HepG2 (cell line): Measurements from ENCODE around the gene PEPD. TPM values are rescaled to one million over a fixed set of nuclear protein-coding genes. Genes with fewer than 3 reads are reported as not detected.
A peak's percentile ranks its signal among the peaks of the same experiment; 100 is the strongest.

ENCODE experiments used
- ATAC-seq: fragments of 200-7000 bp; cut with Tn5 transposase; 3 replicates; pipeline ENCODE4 v1.9.1; 2020; ENCODE audit warnings: mild to moderate bottlenecking, moderate library complexity
- BruUV-seq: library from RNA; stranded (reverse); fragments of 400-500 nt; replicated peaks from 2 replicates; lab custom pipeline; 2021; lab: Mats Ljungman, UMichigan
- CTCF ChIA-PET: fragments of 300-600 bp; formaldehyde crosslinking; extraction: SDS; loops from one replicate; lab custom pipeline; 2021; ENCODE audit warnings: low total read pairs, inconsistent platforms, low intra/inter-chr PET ratio; lab: Yijun Ruan, JAX
- POLR2A ChIA-PET: fragments of 350-600 bp; sonication (Branson Sonifier 250); formaldehyde crosslinking; loops from one replicate; lab custom pipeline; 2020; ENCODE audit warnings: antibody characterized with exemption, inconsistent platforms; lab: Yijun Ruan, JAX
- DNase-seq: peaks from one replicate; pipeline ENCODE4 v3.0.0-alpha.2; 2015; ENCODE audit warnings: low spot score
- FAIRE-seq: peaks from 3 replicates; lab custom pipeline; 2011; peaks lifted over from hg19 to GRCh38; lab: Jason Lieb, UNC
- H2AFZ ChIP-seq: one replicate; pipeline ENCODE4 v1.6.1; 2011; ENCODE audit warnings: low read length, inconsistent platforms
- H3K27ac ChIP-seq: fragments of 300-600 bp; 3 replicates; pipeline ENCODE4 v1.8.0; 2011; ENCODE audit warnings: mixed run types, mild to moderate bottlenecking, mixed read lengths, low read length, inconsistent platforms; ENCODE audit not compliant: insufficient read depth; ENCODE audit errors: extremely low read length
- H3K27me3 ChIP-seq, 2 experiments: fragments of 200-600 bp in 1 of 2; 2 replicates in 1 of 2; 3 replicates in 1 of 2; pipeline versions ENCODE4 v1.6.0 to v1.8.0; 2011; ENCODE audit warnings: low read length in 2 of 2, mild to moderate bottlenecking in 2 of 2, moderate library complexity in 2 of 2, inconsistent platforms in 1 of 2; ENCODE audit not compliant: insufficient read depth in 2 of 2, control insufficient read depth in 1 of 2
- H3K36me3 ChIP-seq, 2 experiments: fragments of 200-600 bp in 1 of 2; replicated peaks in 1 of 2; 2 replicates in 1 of 2; 3 replicates in 1 of 2; pipeline versions ENCODE4 v1.5.1 to v1.8.0; 2011; ENCODE audit warnings: low read length in 2 of 2, inconsistent platforms in 1 of 2; ENCODE audit not compliant: insufficient read depth in 2 of 2, control insufficient read depth in 1 of 2
- H3K4me1 ChIP-seq: 2 replicates; pipeline ENCODE4 v1.5.1; 2012; ENCODE audit warnings: low read length, inconsistent platforms; ENCODE audit not compliant: insufficient read depth
- H3K4me2 ChIP-seq: 2 replicates; pipeline ENCODE4 v1.6.0; 2011; ENCODE audit warnings: low read depth, low read length, inconsistent platforms
- H3K4me3 ChIP-seq, 3 experiments: fragments of 200-600 bp in 1 of 3; sonication (generic), shearing (Covaris generic) in 1 of 3; replicated peaks in 1 of 3; 2 replicates each; pipeline ENCODE4 v1.5.1; 2011 to 2016; ENCODE audit warnings: low read length in 3 of 3, inconsistent platforms in 2 of 3, low read depth in 2 of 3, mild to moderate bottlenecking in 2 of 3, control low read depth in 1 of 3, mixed read lengths in 1 of 3; ENCODE audit not compliant: insufficient read depth in 1 of 3
- H3K79me2 ChIP-seq: one replicate; pipeline ENCODE4 v1.6.1; 2011; ENCODE audit warnings: low read length, inconsistent platforms; ENCODE audit not compliant: insufficient read depth
- H3K9ac ChIP-seq: 2 replicates; pipeline ENCODE4 v1.6.0; 2011; ENCODE audit warnings: mild to moderate bottlenecking, low read depth, low read length, inconsistent platforms; ENCODE audit not compliant: insufficient read depth
- H3K9me3 ChIP-seq: 2 replicates; pipeline ENCODE4 v1.5.1; 2012; ENCODE audit warnings: mild to moderate bottlenecking, low read length
- H4K20me1 ChIP-seq: 2 replicates; pipeline ENCODE4 v1.6.0; 2011; ENCODE audit warnings: inconsistent platforms, mild to moderate bottlenecking, low read length, moderate library complexity; ENCODE audit not compliant: insufficient read depth
- ADNP ChIP-seq: sonication (generic); formaldehyde crosslinking; IDR thresholded peaks from 2 replicates; pipeline ENCODE4 v1.4.0; 2020; ENCODE audit warnings: missing genetic modification reagents
- BRD4 ChIP-seq: sonication (generic); formaldehyde crosslinking; IDR thresholded peaks from 2 replicates; pipeline ENCODE4 v1.4.0; 2020; ENCODE audit warnings: missing genetic modification reagents
- CAMTA2 ChIP-seq: sonication (generic); formaldehyde crosslinking; IDR thresholded peaks from 2 replicates; pipeline ENCODE4 v1.4.0; 2020; ENCODE audit warnings: mild to moderate bottlenecking, missing genetic modification reagents, borderline replicate concordance
- FOXO4 ChIP-seq: sonication (generic); formaldehyde crosslinking; conservative IDR thresholded peaks from 2 replicates; pipeline ENCODE4 v1.8.1; 2023; ENCODE audit warnings: missing genetic modification reagents
- SMAD3 ChIP-seq: sonication (generic); formaldehyde crosslinking; IDR thresholded peaks from 2 replicates; pipeline ENCODE4 v1.4.0; 2020; ENCODE audit warnings: missing genetic modification reagents
- SSRP1 ChIP-seq: IDR thresholded peaks from 2 replicates; pipeline ENCODE4 v1.6.1; 2016; ENCODE audit warnings: control low read depth
- TEAD3 ChIP-seq: optimal IDR thresholded peaks from 2 replicates; pipeline ENCODE3; 2016; ENCODE audit warnings: borderline replicate concordance
- ZNF180 ChIP-seq: sonication (generic); formaldehyde crosslinking; IDR thresholded peaks from 2 replicates; pipeline ENCODE4 v1.4.0; 2020; ENCODE audit warnings: low read depth, missing genetic modification reagents, borderline replicate concordance
- ZNF501 ChIP-seq: sonication (generic); formaldehyde crosslinking; IDR thresholded peaks from 2 replicates; pipeline ENCODE4 v1.5.1; 2020; ENCODE audit warnings: mild to moderate bottlenecking, moderate library complexity, missing genetic modification reagents
- ZNF589 ChIP-seq: sonication (generic); formaldehyde crosslinking; conservative IDR thresholded peaks from 2 replicates; pipeline ENCODE4 v1.8.0; 2022; ENCODE audit warnings: mild to moderate bottlenecking, moderate library complexity, missing genetic modification reagents
- WGBS: methylation state at CpG from one replicate; pipeline ENCODE4 v1.1.6; 2017; ENCODE audit warnings: low lambda C conversion rate; 5-methylcytosine and 5-hydroxymethylcytosine counted together
- in situ Hi-C: cut with HindIII; loops from 2 replicates; pipeline ENCODE4 v1.10.0; 2017; ENCODE audit warnings: low pct_unique_long_range_greater_than_20kb; ENCODE audit not compliant: extremely low pct_ligation_motif_present
- intact Hi-C: fragments of 100-400 bp; cut with micrococcal nuclease; formaldehyde crosslinking; loops from one replicate; pipeline ENCODE4 v1.10.0; 2022; ENCODE audit not compliant: unreplicated experiment
- polyA plus RNA-seq, 8 experiments: library from polyadenylated mRNA; depleted of rRNA in 3 of 8; stranded (reverse) in 7 of 8; unstranded in 1 of 8; fragments of >200 nt; fragmentation: Illumina TruSeq in 4 of 8; extraction: Trizol in 4 of 8; gene quantifications; 2 replicates each; pipeline versions ENCODE4 v1.2.1 to v1.2.3, GENCODE V29; 2011 to 2016; ENCODE audit warnings: low read depth in 4 of 8, missing spikeins in 1 of 8, mixed read lengths in 1 of 8; ENCODE audit not compliant: insufficient read depth in 1 of 8
- total RNA-seq, 5 experiments: library from RNA; depleted of rRNA; stranded (reverse); fragments of >200 nt; fragmentation: Illumina TruSeq; extraction: Trizol; gene quantifications; 2 replicates each; pipeline ENCODE4 v1.2.3, GENCODE V29; 2016; ENCODE audit warnings: low read depth in 1 of 5
- TF ChIP-seq, protein P1 (sequence below): IDR thresholded peaks from 2 replicates; pipeline ENCODE4 v1.6.1; 2016; ENCODE audit warnings: mild to moderate bottlenecking

Gene PEPD
- total and polyA plus RNA-seq, 2 of the 13 experiments (the other 11 are each of a cell fraction or from before 2014, with no cell fraction given), result 60.7 to 75.1 TPM

- ChIA-PET POLR2A (interaction anchor here (1.4 to 3.2 kb wide), 10 partner anchors 7 to 228 kb away, joined by 4 to 58 read pairs (median 8); partner anchors contain the start of genes CEBPA and CEBPG), CTCF (interaction anchor here (2.4 kb wide), 1 partner anchor 169 kb away, joined by 10 read pairs; no protein-coding TSS in a partner anchor)
- H3K4me3 ChIP-seq, result no peak overlapping the region
- H3K27me3 ChIP-seq, result no peaks in the 10 kb centered on the region
- no peaks in the 10 kb centered on the region for H3K36me3 ChIP-seq
- no TSS peak for BruUV-seq
- no peak overlapping the region for H3K9ac ChIP-seq
- intact Hi-C loops, result no loop called here
- 96% methylated on average over 18 of the region's 18 CpGs for WGBS
- H3K4me2 ChIP-seq, result no peak overlapping the region
- in situ Hi-C loops, result loop anchor here (5.0 kb wide), 2 partner anchors 102 to 167 kb away; partner anchors contain the start of gene CEBPA
- H3K79me2 ChIP-seq, result no peaks in the 10 kb centered on the region
- no peak for FAIRE-seq
- DNase-seq, result no peak
- H3K27ac ChIP-seq, result peak overlapping the region; percentile 95
- TF ChIP-seq TEAD3 (no peak), ZNF589 (no peak), FOXO4 (CRISPR knock-in tag) (no peak), ZNF180 (no peak), ZNF501 (CRISPR knock-in tag) (peak; percentile 35; the same call in 1 of the 2 replicates)
- no peaks in the 10 kb centered on the region for H4K20me1 ChIP-seq
- no peak for ATAC-seq
- H2AFZ ChIP-seq, result no peak overlapping the region
- H3K9me3 ChIP-seq, result no peaks in the 10 kb centered on the region
- peaks cover 72% of the 10 kb centered on the region for H3K4me1 ChIP-seq
Observed at GRCh38 chr19:33404506-33405253, 116.9 kb downstream of the PEPD start.

- FAIRE-seq (no peak), ATAC-seq (no peak), DNase-seq (no peak)
- Histone ChIP-seq H3K36me3 (no peaks in the 10 kb centered on the region), H3K4me2 (peak overlapping the region; percentile 38; the same call in 1 of the 2 replicates), H3K9ac (peak overlapping the region; percentile 33), H4K20me1 (no peaks in the 10 kb centered on the region), H3K4me3 (no peak overlapping the region), H3K9me3 (no peaks in the 10 kb centered on the region), H2AFZ (no peak overlapping the region), H3K4me1 (peaks cover 80% of the 10 kb centered on the region), H3K27ac (peak overlapping the region; percentile 95), H3K79me2 (no peaks in the 10 kb centered on the region), H3K27me3 (no peaks in the 10 kb centered on the region)
- in situ Hi-C loops (loop anchor here (5.0 kb wide), 2 partner anchors 102 to 167 kb away; partner anchors contain the start of gene CEBPA), intact Hi-C loops (loop anchor here (1.0 kb wide), 2 partner anchors 163 to 169 kb away; no protein-coding TSS in a partner anchor)
- ChIA-PET CTCF (interaction anchor here (2.4 kb wide), 1 partner anchor 168 kb away, joined by 10 read pairs; no protein-coding TSS in a partner anchor), POLR2A (interaction anchor here (0.9 to 3.2 kb wide), 19 partner anchors 11 to 227 kb away, joined by 3 to 58 read pairs (median 6); partner anchors contain the start of genes CEBPA, CEBPG and PEPD)
- no CpG with 5 or more reads among the region's 6 CpGs for whole genome bisulfite sequencing
- TSS peak; percentile 62 for BruUV-seq
- TF ChIP-seq BRD4 (CRISPR knock-in tag), result no peak
- TF ChIP-seq, protein P1, sequence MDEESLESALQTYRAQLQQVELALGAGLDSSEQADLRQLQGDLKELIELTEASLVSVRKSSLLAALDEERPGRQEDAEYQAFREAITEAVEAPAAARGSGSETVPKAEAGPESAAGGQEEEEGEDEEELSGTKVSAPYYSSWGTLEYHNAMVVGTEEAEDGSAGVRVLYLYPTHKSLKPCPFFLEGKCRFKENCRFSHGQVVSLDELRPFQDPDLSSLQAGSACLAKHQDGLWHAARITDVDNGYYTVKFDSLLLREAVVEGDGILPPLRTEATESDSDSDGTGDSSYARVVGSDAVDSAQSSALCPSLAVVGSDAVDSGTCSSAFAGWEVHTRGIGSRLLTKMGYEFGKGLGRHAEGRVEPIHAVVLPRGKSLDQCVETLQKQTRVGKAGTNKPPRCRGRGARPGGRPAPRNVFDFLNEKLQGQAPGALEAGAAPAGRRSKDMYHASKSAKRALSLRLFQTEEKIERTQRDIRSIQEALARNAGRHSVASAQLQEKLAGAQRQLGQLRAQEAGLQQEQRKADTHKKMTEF, result no peak
- TF ChIP-seq CAMTA2 (CRISPR knock-in tag), result 0 out of 2 replicates have a peak, but pooled peaks have one; percentile 0
- no peak for TF ChIP-seq SMAD3
- peak; percentile 96 for TF ChIP-seq ADNP (CRISPR knock-in tag)
- TF ChIP-seq SSRP1 (CRISPR knock-in tag), result peak; percentile 6; the same call in 1 of the 2 replicates
Observed at GRCh38 chr19:33403973-33404304, 117.7 kb downstream of the PEPD start.
